Transverse colon (tissue), 4 donors: ENCODE measurements around the gene EDN2.

Experiments
- EP300 ChIP-seq: sonication (generic); formaldehyde crosslinking; IDR thresholded peaks from one replicate; pipeline ENCODE4 v1.6.1; 2017; ENCODE audit warnings: antibody characterized with exemption, low read depth
- POLR2A ChIP-seq: fragments of 450-650 bp; IDR thresholded peaks from one replicate; pipeline ENCODE4 v1.6.1; 2016; ENCODE audit warnings: antibody characterized with exemption, mild to moderate bottlenecking, moderate library complexity
- POLR2AphosphoS5 ChIP-seq, 3 donors: sonication (generic); formaldehyde crosslinking; IDR thresholded peaks; one replicate each; pipeline ENCODE4 v1.6.1; 2016; ENCODE audit warnings: antibody characterized with exemption in 3 of 3
- TF ChIP-seq, protein P1 (sequence below), 5 experiments: fragments of 200-600 bp in 3 of 5; fragments of 450-650 bp in 2 of 5; sonication (generic) in 3 of 5; IDR thresholded peaks; 1 replicate in 2 of 5; 2 replicates in 3 of 5; pipeline ENCODE4 v1.5.1; 2016 to 2017; ENCODE audit warnings: antibody characterized with exemption in 5 of 5, inconsistent platforms in 3 of 5, mild to moderate bottlenecking in 2 of 5, moderate library complexity in 1 of 5

DNA sequence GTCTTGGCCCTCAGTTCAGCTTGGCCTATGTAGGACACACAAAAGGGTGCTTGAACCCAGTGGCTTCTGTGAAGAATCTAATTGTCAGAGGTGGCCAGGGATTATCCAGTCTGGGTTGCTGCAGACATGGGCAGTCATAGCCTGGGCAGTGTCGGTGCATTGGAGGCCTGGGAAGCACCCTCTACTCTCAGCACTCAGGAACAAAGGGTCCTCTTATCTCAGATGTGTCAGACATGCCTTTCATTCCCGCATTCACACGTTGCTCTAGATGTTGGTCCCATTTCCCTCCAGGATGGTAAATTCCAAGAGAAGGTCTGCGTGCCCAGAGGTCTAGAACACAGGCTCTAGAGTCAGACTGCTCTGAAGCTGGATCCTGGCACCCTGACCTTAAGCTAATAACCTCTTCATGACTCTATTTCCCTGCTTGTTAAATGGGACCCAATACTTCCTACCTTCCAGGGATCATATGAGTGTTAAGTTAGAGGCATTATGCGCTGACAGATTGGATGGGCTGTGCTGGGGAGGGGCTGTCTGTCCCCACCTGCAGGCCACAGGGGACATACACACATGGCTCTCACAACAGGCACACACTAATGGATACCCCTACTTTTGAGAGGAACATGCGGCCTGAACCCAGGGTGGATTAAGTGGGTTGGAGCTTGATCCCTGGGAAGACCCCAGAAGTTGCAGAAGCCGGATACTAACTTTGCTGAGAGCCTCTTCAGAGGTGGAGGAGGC, 16.5 kb upstream of the EDN2 start:
- TF ChIP-seq POLR2A (no peak), POLR2AphosphoS5 (IDR thresholded peaks at IDR 0.05) (no peak), EP300 (no peak)
- TF ChIP-seq, protein P1, sequence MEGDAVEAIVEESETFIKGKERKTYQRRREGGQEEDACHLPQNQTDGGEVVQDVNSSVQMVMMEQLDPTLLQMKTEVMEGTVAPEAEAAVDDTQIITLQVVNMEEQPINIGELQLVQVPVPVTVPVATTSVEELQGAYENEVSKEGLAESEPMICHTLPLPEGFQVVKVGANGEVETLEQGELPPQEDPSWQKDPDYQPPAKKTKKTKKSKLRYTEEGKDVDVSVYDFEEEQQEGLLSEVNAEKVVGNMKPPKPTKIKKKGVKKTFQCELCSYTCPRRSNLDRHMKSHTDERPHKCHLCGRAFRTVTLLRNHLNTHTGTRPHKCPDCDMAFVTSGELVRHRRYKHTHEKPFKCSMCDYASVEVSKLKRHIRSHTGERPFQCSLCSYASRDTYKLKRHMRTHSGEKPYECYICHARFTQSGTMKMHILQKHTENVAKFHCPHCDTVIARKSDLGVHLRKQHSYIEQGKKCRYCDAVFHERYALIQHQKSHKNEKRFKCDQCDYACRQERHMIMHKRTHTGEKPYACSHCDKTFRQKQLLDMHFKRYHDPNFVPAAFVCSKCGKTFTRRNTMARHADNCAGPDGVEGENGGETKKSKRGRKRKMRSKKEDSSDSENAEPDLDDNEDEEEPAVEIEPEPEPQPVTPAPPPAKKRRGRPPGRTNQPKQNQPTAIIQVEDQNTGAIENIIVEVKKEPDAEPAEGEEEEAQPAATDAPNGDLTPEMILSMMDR (IDR thresholded peaks at IDR 0.05): no peak
